Activated T-helper 9 cell treated with anti-CD3 and anti-CD28 coated beads, Interleukin-2, amount 50 U/mL, for 16 hours (primary cell): ENCODE measurements around the gene ARID3B.
"Not testable (repeated sequence)": the region's sequence is repeated elsewhere in the genome, so short reads cannot be mapped to it uniquely, and the experiment has no call there.

Source experiments
- DNase-seq: peaks from one replicate; pipeline ENCODE4 v3.0.0-alpha.2; 2020; ENCODE audit warnings: low read depth

ARID3B gene

DNA sequence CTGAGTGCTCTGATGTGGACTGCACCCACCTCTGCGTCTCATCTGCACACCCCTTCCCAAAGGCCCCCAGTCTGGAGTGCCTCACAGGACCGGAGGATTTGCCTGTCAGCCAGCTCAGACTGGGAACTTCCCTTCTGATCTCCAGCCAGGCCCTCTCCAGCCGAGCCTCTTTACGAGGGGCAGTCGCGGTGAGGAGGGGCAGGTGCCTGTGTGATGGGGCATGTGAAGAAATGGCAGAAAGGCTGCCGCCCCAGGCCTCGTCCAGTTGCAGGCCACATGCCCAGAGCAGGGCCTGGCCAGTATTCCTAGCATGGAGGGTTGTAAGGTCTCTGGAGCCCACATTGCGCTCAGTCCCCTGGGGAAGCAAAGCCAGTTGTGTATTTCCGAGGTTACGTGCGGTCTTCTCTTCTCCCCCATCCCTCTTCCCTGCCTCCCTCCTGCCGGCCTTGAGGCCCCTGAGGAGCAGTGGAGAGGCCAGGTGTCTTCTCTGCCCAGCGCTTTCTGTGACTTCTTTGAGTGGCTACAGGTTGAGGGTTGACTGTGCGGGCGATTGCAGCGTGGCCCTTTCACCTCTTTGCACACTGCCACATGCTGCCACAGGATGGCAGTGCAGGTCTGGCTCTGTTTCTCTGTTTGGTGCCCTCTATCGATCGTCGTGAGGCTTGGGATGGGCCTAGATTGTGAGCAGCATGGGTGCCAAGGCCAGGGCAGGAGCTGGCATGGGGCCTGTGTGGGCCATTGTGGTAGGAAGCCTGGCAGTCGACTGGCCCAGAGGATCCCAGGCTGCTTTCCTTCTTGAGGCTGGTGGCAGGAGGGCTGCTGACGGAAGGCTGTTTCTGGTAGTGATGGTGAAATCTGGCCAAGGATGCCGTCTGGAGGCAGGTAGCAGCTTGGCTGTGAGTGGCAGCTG lies 79.9 kb downstream of the ARID3B start:
- DNase-seq = peak; percentile 50

DNA sequence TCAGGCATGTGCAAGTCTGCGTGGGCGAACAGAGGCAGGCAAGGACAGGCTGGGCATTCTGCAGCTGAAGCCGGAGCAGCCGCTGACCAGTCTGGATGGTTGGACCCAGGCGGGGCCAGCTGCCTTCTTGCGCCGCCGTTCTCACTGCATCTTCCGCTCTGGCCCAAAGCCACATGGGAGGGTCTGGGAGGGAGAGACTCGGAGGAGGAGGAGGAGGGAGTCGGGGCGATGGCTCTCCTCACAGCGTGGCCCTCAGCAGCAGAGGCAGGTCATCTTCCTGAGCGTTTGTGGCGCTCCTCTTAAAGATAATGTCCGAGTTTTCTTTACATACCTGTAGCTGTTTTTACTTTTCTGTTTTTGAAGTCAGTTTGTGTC lies 80.5 kb downstream of the ARID3B start:
- no peak for DNase-seq

DNA sequence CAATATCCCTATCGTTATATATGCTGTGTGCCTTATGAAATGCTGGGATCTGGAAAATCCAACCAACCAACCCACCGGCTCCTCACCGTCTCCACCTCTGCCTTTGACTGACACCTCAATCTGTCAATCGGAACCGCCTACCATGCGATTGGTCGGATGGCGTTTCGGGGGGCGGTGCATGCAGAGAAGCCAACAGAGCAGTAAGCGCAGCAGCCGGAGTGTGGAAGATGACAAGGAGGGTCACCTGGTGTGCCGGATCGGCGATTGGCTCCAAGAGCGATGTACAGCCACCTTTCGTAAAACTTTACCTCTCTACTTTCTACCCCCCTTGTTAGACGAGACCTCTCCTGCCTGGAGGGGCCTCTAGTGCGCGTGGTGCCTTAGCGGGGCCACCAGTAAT lies 80.9 kb downstream of the ARID3B start:
- no peak for DNase-seq

DNA sequence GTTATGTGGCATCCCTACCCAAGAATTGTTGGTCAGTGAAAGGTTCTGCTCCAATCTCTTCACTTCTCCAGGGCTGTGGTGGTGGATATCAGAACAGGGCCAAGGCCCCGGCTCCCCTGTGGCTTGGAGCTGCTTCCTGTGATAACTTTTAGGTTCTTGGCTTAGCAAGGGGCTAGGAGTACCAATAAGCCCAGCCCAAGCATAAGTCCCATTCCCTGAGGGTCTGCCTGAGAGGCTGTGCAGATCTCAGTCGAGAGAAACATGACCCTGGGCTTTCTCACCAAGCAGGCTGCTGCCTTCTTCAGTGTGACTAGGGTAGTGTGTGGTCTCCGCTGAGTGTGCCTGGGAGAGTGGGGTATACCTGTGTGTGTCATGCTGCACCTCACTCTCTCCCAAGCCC lies 81.7 kb downstream of the ARID3B start:
- no peak for DNase-seq

DNA sequence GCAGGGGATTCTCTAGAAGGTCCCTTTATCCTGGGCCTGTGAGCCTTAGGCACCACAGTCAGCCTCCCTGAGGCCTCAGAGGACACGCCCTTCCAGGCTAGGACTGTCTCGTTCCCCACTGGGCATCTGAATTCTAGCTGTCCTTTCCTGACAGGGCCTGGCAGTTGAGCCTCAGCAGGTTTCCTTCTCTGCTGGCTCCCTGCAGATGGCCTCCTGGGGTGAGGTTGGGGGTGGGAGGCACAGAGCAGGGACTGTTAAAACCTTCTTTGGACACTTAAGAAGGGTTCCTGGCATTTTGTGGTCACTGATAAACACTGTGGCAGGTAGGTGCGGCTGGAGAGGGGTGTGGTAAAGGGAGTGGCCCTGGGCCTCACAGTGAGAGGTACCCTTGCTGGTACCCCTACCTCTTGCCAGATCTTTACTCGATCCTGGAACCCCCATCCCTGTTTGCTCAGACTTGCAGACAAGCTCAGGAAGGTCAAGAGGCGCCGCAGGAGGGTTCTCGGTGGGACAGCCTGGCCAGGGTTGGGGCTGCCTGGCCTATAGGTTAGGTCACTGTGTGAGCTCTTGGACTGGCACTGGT lies 83.1 kb downstream of the ARID3B start:
- DNase-seq = no peak

DNA sequence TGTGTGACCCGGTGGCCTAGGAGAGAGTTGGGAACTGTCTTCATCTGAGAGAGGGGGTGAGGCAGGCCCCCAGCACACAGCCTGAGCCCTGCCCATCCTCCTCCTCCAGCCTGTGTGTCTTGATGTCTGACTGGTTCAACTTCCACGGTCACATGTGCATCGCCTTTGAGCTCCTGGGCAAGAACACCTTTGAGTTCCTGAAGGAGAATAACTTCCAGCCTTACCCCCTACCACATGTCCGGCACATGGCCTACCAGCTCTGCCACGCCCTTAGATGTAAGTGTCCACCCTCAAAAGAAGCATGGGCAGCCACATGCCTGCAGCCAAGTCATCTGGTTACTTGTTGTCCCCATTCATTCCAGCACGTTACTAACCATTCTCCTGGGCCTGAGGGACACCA lies 84.7 kb downstream of the ARID3B start:
- no peak for DNase-seq

DNA sequence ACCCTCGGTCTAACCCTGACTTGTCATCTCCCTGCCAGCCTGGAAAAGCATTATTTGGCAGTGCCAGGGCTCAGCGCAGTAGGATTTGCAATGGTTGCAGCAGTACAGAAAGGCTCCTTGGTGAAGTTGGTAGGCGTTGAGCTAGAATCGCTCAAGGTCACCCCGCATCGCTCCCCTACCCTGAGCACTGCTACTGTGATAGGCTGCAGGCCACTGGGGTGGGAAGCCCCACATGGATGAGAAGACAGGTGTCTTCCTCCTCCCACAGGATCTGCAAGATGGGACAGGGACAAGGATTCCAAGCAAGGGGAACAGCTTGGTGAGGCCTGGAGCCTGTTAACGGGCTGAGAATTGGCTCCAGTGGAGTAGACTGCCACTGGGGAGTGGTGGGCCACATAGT lies 85.3 kb downstream of the ARID3B start:
- no peak for DNase-seq

DNA sequence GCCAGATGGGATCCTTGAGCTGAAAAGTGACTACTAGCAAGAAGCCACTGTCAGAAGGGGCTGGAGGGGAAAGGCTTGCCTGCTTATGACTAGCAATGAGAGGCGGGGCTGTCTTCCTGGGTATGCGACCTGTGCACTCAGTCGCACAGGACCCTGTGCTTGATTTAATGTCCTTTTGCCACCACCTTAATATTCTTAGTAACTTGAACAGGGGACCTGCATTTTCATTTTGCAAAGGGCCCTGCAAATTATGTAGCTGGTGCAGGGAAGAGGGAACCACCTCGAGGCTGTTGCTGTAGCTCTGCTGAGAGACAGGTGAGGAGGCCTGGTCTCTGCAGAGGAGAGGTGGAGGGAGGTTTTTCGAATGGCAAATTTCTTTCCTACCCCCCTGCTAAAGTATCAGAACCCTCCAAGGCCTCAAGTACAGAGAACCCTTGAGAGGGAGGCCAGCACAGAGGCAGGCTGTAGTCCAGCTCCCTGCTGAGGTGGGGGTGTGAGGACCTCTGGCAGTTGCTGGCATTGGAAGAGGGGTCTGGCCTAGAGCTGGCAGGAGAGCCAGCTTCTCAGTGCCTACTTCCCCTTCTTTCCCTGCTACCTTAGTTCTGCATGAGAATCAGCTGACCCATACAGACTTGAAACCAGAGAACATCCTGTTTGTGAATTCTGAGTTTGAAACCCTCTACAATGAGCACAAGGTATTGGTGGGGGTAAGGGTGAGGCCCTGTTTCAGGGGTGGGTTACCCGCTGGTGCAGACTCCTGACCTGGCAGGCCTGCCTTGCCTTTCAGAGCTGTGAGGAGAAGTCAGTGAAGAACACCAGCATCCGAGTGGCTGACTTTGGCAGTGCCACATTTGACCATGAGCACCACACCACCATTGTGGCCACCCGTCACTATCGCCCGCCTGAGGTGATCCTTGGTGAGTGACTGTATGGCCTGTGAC lies 86.0 kb downstream of the ARID3B start:
- no peak for DNase-seq

DNA sequence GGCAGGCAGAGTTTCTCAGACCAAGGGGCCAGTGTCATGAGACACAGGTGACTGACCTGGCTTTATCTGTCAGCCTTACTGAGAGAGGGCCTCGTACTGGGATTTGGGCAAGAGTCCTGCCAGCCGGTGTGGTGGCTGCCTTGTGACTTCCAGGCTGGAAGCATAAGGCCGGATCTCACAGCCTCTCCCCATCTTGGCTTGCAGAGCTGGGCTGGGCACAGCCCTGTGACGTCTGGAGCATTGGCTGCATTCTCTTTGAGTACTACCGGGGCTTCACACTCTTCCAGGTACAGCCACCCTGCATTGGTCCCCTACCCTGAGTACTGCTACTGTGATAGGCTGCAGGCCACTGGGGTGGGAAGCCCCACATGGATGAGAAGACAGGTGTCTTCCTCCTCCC lies 86.7 kb downstream of the ARID3B start:
- no peak for DNase-seq

DNA sequence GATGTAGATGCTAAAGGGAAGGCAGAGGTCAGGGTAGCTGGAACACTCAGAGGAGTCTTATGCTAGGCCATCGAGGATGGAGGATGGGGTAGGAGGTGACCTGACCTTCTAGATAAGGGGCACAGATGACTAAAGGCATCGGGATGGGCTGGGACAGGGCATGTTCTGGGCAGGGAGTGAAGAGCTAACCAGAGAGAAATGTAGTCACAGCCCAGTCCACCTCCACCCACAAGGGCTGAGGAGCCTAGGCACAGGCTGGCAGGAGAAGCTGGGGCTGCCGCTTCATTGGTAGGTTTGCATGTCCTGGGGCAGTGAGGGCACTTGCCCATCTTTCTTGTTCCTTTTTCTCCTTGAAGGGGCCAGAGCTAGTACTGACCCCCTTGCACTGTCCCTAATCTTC lies 87.2 kb downstream of the ARID3B start:
- DNase-seq = no peak

DNA sequence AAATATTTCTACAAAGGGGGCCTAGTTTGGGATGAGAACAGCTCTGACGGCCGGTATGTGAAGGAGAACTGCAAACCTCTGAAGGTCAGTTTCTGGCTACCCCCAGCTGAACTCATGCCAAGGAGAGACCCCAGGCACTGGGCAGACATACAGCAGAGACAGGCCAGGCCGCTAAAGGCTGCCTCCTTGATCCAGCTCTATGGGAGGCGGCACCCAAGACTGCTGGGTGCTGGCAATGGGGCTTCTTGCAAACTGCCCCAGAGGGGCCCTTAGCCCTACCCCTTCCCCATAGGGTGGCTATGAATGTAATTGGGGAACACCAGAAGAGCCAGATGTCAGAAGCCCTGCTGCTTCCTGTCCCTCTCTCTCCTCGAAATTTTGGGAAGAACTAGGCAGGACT lies 87.9 kb downstream of the ARID3B start:
- DNase-seq = no peak

DNA sequence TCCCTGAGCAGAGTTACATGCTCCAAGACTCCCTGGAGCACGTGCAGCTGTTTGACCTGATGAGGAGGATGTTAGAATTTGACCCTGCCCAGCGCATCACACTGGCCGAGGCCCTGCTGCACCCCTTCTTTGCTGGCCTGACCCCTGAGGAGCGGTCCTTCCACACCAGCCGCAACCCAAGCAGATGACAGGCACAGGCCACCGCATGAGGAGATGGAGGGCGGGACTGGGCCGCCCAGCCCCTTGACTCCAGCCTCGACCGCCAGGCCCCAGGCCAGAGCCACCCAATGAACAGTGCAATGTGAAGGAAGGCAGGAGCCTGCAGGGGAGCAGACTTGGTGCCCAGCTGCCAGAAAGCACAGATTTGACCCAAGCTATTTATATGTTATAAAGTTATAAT lies 88.7 kb downstream of the ARID3B start:
- not testable (repeated sequence) for DNase-seq

DNA sequence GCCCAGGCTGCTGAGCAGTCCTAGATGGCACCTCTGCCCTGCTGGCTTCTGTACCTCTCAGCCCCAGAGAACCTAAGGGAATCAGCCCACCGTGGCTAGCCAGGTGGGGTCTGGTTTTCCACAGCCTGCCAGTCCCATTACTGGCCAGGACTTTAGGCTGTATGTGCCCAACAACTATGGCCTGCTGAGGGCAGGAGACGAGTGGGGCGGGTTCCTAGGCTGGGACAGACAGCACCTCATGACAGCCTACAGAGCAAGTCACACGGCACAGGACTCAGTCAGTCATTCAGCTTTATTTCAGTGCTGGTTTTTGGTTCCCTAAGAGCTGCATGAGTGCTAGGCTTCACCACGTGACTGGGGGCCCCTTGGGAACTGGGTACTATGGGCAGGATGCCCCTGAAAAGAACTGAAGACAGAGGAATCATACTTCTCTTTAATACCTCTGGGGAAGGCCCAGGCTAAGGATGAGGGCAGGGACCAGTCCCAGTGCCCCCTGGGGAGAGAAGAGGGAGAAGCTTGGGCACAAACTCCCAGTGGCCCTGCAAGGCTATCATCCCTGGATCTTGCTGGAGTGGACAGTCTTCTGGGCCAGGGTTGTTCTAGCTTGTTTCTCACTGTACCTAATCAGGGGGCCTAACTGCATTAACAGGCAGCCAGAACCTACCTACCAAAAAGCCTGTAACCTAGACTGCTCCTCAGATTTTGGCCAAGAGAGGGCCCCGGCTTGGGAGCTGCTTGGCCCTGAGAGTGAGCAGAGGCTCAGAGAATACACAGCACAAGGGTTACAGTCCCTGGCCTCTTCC lies 89.5 kb downstream of the ARID3B start:
- DNase-seq = no peak

DNA sequence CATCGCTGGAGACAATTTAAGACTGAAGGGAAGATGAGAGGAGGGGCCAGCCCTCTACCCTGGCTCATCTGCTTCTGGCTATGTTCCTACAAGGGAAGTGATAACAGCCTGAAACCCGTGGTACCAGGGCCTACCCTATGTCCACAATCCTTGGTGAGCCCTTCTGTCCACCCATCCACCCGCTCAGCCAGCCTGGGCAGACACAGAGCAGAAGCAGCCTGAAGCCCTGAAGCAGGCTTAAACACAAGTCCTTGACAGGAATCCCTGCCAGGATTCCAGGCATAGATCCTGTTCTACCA lies 90.0 kb downstream of the ARID3B start:
- no peak for DNase-seq

DNA sequence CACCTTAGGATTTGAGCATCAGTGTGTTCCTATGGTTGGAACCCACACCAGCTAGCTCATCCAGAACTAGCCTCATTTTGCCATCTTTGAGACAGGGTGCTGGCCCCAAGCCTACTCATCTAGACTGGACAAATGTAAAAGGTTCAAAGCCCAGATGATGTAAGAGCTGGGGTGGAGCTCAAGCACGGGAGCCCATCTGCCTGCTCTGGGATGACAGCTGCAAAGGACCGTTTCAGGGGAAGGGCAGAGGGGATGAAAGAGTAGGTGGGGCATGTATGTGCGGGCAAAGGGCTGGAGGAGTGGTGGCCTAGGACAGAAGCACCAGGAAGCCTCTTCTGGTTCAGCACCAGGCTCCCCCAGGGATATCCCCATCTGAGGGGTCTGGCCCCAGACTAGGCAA lies 90.4 kb downstream of the ARID3B start:
- DNase-seq = no peak

DNA sequence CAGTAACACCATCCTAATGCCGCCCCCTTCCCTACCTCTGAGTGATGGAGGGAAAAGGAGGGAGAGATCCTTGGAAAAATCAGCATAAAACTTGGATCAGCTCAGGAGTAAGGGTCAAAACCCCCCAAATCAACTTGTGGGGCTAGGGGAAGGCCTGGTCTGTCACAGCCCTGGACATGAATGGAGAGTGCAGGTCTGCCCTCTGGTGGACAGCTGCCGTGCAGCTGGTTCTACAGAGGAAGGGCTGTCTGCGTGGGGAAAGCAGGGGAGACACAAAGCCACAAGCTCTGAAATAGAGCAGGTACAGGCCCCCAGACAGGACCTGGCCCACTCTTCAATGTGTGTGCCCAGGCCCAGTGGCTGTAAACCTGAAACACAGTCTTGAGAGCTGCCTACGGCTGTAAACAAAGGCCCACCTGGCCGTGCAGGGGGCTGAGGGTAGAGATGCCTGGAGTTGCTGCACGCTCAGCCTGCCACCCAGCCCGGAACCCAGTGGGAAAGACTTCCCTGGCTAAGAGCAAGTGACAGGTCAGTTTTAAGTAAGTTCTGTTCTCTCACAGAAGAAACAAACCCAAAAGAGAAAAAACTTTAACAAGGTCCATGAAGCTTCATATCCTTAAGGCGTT lies 91.0 kb downstream of the ARID3B start:
- DNase-seq = peak; percentile 34

DNA sequence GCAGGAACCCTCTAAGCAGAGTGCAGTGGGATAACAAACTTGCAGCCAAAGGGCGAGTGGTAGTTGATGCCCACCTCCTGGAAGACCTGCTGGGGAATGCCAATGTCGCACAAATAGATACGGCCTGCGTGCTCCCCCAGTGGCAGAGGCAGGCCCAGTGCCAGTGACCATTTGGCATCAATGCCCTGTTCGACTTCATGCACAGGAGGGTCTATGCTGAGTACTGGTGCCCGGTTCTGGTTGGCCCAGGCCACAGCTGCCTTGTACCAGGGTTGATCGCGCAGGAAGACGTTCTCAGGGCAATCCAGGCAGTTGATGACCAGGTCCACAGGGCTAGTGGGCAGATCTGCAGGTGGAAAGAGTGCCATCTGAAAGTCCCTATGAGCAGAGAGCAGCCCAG lies 91.6 kb downstream of the ARID3B start:
- no peak for DNase-seq

DNA sequence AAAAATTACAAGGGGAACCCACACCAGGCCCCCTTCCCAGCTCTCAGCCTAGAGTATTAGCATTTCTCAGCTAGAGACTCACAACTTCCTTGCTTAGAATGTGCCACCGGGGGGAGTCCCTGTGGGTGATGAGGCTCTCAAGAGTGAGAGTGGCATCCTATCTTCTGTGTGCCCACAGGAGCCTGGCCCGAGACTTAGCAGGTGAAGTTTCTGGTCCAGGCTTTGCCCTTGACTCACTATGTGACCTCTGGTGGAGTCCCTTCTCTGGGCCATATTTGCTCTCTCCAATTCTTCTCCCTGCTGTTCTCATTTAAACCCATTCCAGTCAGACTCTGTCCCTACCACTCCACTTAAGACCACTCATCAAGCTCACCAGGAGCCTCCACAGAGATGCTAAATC lies 92.8 kb downstream of the ARID3B start:
- DNase-seq = no peak

DNA sequence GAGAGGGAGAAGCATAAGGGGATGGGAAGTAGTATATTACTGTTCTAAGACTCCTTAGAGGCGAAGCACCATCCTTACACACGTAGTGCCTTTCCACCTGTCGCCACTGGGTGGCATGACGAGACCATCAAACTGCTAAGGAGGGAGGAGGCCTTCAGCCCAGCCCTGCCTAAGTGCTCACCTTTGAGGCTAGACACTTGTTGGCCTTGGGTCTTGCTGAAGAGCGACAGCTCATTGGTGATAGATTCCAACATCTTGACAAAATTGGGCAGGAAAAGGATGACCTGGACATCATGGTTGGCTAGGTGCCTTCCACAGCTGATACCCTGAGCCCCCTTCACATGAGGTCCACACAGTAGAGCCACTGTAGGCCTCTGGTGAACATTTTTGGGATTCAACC lies 94.2 kb downstream of the ARID3B start:
- DNase-seq = peak; percentile 51

DNA sequence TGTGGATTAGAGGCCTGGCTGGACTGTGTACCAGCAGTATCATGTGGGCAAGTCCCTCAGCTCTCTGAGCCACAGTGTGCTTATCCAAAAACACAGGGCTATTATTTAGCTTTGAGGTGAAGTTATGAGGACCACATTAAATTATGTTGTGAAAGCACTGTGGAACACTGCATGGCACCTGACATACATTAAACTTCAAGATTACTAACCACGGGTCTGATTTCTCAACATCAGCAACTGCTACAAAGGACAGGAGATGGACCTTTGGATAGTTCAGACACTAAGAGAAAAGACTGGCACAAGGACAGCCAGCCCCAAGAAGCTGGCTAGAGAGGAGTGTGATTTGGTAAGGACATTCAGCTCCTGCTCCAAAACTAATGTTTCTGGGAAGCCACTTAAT lies 96.0 kb downstream of the ARID3B start:
- DNase-seq = no peak

DNA sequence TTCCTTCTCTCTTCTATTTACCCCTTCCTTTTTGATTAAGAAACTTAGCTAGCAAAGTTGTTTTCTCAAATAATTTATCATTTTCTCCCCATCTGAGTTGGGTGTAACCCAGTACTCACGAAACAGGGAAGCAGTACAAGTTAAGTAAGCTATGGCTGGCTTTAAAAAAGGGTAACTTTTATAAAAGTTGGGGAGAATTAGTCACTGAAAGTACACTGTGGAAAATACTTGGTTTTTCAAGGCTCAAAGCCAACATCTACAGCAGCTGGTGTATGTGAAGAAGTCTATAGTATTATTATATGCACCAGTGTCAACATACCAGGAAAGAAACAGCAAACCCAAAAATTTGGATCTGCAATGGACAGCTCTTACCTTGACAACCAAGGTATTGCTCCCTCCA lies 100.1 kb downstream of the ARID3B start:
- no peak for DNase-seq

DNA sequence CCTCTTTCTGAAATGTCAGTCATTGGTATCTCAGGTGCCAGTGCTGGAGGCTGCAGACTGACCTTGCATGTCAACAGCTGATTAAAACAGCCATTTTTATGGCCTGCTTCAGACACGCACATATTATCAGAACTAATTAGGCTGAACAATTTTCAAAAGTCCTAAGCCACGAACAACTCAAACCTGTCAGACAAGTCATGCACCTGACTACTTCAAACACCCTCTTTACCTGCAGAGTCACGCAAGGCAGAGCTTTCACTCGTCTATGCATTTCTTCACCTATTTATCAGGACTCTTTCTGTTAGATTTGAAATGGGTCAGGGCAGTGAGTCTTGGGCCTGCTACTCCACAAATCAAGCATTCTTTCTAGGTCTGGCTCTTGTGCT lies 101.3 kb downstream of the ARID3B start:
- DNase-seq = no peak
